Stimulated activated naive B cell treated with anti-CD40 and anti-IgM and Interleukin-4, amounts not matched to agents 10 μg/mL and 1 μg/mL and 100 μg/mL, for 72 hours (primary cell): ENCODE data around the gene ELMOD3.

Experiments
- ATAC-seq, 2 donors: fragments of 150-1000 bp; cut with Tn5 transposase; replicated peaks; 2 replicates each; pipeline ENCODE4 v1.10.0; 2021; ENCODE audit warnings: moderate library complexity in 1 of 2
- DNase-seq: peaks from one replicate; pipeline ENCODE4 v3.0.0; 2021
- H3K27ac Mint-ChIP-seq: one replicate; pipeline ENCODE4 v1.8.0; 2022; ENCODE audit warnings: mild to moderate bottlenecking, mixed read lengths
- H3K27me3 Mint-ChIP-seq, 2 donors: one replicate each; pipeline ENCODE4 v1.8.0; 2022; ENCODE audit warnings: mixed read lengths in 2 of 2
- H3K36me3 Mint-ChIP-seq, 2 donors: one replicate each; pipeline ENCODE4 v1.8.0; 2022; ENCODE audit warnings: mixed read lengths in 2 of 2, mild to moderate bottlenecking in 1 of 2
- H3K4me1 Mint-ChIP-seq, 2 donors: one replicate each; pipeline ENCODE4 v1.8.0; 2022; ENCODE audit warnings: mixed read lengths in 2 of 2, mild to moderate bottlenecking in 1 of 2
- H3K4me3 Mint-ChIP-seq, 2 donors: one replicate each; pipeline ENCODE4 v1.8.0; 2022; ENCODE audit warnings: mild to moderate bottlenecking in 2 of 2, mixed read lengths in 2 of 2, moderate library complexity in 1 of 2
- H3K9me3 Mint-ChIP-seq, 2 donors: one replicate each; pipeline ENCODE4 v1.8.0; 2022; ENCODE audit warnings: mixed read lengths in 2 of 2, mild to moderate bottlenecking in 1 of 2

The ELMOD3 gene

DNA sequence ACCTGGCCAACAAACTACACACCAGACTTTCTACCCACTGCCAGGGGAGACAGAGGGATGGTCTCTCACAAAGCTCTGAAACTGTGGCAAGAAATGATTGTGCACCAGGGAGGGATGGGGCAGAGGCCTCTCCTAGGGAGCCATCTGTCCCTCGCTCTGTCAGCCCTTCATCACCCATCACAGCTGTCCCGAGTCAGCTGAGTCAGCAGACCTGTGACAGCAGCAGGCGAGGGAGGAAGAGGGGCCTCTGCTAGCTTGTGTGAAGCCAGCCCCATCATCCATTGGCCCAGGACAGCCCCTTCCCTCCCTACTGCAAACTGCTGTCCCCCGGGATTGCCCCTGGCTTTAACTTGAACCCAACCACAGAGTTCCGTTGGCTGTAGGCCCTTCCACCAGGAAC is 69.0 kb downstream of the ELMOD3 start:
- Mint-ChIP-seq H3K36me3 (no peaks in the 10 kb centered on the region), H3K27ac (peak overlapping the region; percentile 47), H3K27me3 (no peaks in the 10 kb centered on the region), H3K4me1 (peaks cover 17 to 28% of the 10 kb centered on the region in 2 donors), H3K4me3 (no peak overlapping the region), H3K9me3 (no peaks in the 10 kb centered on the region)
- no peak for ATAC-seq
- DNase-seq: no peak

DNA sequence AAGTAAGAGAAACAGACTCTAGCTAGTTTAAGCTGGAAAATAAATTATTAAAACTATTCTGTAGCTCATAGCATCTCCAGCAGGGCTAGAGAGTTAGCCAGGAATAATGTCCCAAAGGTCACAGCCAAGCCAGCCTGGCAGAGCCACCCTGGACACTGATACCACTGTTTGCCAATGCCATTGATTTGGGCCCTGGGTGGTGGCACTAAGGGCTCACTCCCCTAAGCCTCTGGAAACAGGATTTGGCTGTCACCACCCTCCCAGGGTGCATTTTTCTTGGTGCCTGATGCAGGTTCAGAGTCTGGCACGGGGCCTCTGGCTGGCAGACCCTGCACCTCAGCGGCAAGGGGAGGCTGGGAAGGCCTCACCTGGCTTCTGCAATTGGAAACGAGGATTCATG is 71.0 kb downstream of the ELMOD3 start:
- DNase-seq (no peak), ATAC-seq (no peak)
- Mint-ChIP-seq H3K4me1 (peaks cover 12 to 21% of the 10 kb centered on the region in 2 donors), H3K36me3 (no peaks in the 10 kb centered on the region), H3K27me3 (no peaks in the 10 kb centered on the region), H3K4me3 (no peak overlapping the region), H3K9me3 (no peaks in the 10 kb centered on the region), H3K27ac (no peak overlapping the region)

DNA sequence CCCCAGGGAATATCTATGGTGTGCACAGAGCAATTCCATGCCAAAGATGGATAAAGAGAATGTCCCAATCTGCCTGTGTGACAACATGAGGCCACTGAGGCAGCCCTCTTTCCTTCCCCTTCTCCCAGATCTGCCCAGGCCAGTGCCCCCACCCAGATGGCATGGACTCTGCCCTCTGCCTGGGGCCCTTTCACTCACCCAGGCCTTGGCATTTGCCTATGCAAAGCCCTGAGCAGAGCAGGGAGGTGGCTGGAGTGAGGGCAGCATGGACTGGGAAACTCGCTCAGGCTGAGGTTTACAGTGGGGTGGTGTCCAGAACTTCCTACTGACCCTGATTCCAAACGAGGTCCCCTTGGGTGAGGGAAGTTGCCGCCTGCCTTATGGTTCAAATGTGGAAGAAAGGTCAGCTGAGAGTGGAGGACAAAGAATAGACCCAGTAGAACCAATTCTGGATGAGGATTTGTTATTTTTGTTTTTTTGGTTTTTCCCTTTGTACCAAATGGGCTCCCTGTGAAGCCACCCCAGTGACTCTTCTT is 72.8 kb downstream of the ELMOD3 start:
- Mint-ChIP-seq H3K36me3 (no peaks in the 10 kb centered on the region), H3K4me1 (peaks cover 8 to 11% of the 10 kb centered on the region in 2 donors), H3K4me3 (no peak overlapping the region), H3K27me3 (no peaks in the 10 kb centered on the region), H3K27ac (no peak overlapping the region), H3K9me3 (no peaks in the 10 kb centered on the region)
- DNase-seq (no peak), ATAC-seq (no peak)

DNA sequence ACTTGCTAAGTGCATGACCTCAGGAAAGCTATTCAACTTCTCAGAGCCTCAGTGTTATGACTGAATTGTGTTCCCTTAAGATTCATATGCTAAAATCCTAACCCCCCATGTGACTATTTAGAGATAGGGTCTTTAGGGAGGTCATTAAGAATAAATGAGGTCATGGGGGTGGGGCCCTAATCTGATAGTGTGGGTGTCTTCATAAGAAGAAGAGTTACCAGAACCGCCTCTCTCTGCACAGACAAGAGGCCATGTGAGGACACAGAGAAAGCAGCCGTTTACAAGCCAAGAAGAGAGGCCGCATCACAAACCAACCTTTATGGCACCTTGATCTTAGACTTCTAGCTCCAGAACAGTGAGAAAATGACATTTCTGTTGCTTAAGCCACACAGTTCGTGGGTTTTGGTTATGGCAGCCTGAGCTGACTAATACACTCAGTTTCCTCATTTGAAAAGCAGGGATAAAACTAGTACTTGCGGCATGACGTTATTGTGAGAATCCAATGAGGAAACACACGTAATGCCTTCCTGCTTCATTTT is 73.8 kb downstream of the ELMOD3 start:
- H3K27ac Mint-ChIP-seq: no peak overlapping the region
- no peaks in the 10 kb centered on the region for H3K9me3 Mint-ChIP-seq
- H3K36me3 Mint-ChIP-seq: no peaks in the 10 kb centered on the region
- ATAC-seq: no peak
- H3K4me3 Mint-ChIP-seq: no peak overlapping the region
- no peaks in the 10 kb centered on the region for H3K27me3 Mint-ChIP-seq
- DNase-seq: no peak
- peaks cover 8 to 11% of the 10 kb centered on the region in 2 donors for H3K4me1 Mint-ChIP-seq

DNA sequence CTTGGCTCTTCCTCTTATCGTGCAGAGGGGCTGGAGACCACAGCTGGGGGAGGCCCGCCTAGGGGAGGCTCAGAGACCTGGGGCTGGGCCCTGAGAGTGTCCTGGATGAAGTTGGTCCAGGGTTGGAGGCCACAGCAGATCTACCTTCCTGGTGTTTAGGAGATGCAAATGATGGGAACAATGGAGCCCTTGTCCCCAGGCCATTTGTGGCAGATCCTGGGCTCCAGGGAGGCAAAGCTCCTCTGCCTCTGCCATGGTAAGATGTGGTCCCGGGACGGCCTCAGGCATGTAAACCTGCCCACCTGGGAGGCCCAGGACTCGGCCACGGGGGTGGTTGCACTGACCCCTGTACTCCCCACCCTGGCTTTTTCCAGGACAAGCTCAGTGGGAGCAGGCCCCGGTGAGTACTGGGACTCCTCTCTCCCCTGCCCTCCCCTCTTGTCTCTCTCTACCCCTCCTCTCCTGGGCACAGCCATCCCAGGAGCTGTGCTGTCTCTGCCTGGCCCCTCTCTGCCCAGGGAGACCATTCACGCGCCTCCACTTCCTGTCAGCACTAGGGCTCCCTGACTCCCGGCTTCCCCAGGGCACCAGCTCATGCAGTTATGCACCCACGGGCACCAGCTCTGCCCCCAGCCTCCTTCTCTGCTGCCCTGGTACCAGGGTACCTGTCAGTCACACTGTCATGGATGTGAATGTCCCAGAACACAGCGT is 74.8 kb downstream of the ELMOD3 start:
- no peaks in the 10 kb centered on the region for H3K9me3 Mint-ChIP-seq
- DNase-seq (no peak), ATAC-seq (no peak)
- peaks cover 1 to 5% of the 10 kb centered on the region in 2 donors for H3K4me1 Mint-ChIP-seq
- H3K27ac Mint-ChIP-seq: no peak overlapping the region
- no peak overlapping the region for H3K4me3 Mint-ChIP-seq
- no peaks in the 10 kb centered on the region for H3K27me3 Mint-ChIP-seq
- no peaks in the 10 kb centered on the region for H3K36me3 Mint-ChIP-seq

DNA sequence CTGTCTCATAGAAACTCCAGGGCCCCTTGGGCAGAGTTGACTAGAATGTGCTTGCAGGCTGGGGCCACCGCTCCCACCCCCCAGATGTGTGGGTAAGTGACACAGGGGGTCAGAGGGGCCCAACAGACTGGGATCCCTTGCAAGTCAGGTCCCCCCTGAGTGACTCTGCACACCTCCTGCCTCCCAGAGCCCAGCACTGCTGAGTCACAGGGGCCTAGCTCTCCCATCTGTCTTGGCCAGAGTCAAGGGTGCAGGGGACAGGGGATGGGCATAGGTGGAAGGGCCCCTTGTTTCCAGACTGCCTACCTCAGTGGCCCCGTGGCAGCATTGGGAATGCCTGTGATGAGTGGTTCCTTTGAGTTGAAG is 75.3 kb downstream of the ELMOD3 start:
- no peak overlapping the region for H3K27ac Mint-ChIP-seq
- H3K4me1 Mint-ChIP-seq: peaks cover 1 to 10% of the 10 kb centered on the region in 2 donors
- H3K27me3 Mint-ChIP-seq: no peaks in the 10 kb centered on the region
- ATAC-seq: no peak
- no peak for DNase-seq
- no peaks in the 10 kb centered on the region for H3K36me3 Mint-ChIP-seq
- H3K4me3 Mint-ChIP-seq: no peak overlapping the region
- H3K9me3 Mint-ChIP-seq: no peaks in the 10 kb centered on the region

DNA sequence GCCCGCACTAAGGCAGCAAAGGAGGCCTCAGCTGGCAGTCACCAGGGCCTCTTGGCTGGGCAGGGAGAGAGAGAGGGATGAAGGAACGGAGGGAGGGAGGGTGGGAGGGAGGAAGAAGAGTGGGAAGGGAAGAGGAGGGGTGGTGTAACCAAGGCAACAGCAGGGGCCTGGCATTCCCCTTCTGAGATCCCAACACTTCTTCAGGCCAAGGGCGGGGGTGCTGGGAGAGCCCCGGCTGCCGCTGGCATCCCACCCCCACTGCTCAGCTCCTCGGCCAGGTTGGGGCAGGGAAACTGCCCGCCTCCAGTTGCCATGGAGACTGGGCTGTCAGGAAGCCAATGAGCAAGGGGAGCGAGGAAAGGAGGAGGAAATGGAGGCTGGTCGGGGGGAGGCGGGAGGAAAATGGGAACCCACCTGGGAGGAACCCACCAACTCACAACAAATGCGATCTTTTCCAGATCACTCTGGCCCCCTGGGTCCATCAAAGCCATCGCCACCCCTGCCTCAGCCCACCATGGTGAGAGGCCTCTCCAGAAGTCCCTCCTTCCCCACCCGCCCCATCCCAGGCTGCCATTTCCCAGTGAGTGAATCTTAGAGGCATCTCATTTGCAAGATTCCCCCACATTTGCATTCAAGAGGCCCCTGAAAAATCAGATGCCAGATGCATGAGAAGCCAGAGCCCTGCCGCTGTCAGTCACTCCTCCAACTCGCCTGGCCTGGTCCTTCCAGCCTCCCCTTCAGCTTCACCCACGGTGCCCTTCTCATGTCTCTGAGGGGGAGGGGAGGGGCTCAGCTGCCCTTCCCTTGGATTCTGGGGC is 76.4 kb downstream of the ELMOD3 start:
- H3K36me3 Mint-ChIP-seq: no peaks in the 10 kb centered on the region
- ATAC-seq (no peak), DNase-seq (no peak)
- H3K27ac Mint-ChIP-seq: no peak overlapping the region
- H3K9me3 Mint-ChIP-seq: no peaks in the 10 kb centered on the region
- H3K27me3 Mint-ChIP-seq: no peaks in the 10 kb centered on the region
- H3K4me3 Mint-ChIP-seq: no peak overlapping the region
- H3K4me1 Mint-ChIP-seq: peaks cover 11 to 20% of the 10 kb centered on the region in 2 donors

DNA sequence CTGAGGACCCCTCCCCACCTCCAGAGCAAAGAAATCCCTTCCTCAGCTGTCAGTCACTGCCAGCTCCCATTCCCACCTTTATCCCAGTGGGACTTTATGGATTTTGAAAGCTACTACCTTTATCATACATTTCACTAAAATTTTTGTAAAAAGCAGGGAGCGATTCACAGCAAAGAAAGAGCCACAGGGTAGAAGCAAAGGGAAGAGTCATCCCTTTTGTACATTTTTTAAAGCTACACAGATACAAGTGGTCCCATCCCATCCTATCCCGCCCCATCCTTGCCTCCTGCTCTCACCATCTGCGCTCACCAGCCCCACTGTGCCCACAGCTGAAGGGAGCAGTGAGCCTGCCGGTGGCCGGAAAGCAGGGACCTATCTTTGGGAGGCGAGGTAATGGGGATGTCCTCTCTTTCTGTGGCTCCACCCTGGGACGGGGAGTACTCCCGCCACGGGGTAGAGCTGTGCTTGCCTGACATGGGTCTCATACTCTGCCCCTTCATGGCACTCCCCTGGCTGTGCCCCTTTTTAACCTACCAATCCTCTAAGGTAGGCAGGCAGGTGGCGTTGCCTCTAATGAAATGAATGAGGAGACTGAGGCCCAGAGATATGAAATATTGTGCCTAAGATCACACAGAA is 77.1 kb downstream of the ELMOD3 start:
- Mint-ChIP-seq H3K36me3 (no peaks in the 10 kb centered on the region), H3K4me3 (no peak overlapping the region), H3K27me3 (no peaks in the 10 kb centered on the region), H3K27ac (no peak overlapping the region), H3K4me1 (peaks cover 17 to 28% of the 10 kb centered on the region in 2 donors), H3K9me3 (no peaks in the 10 kb centered on the region)
- no peak for DNase-seq
- ATAC-seq: no peak

DNA sequence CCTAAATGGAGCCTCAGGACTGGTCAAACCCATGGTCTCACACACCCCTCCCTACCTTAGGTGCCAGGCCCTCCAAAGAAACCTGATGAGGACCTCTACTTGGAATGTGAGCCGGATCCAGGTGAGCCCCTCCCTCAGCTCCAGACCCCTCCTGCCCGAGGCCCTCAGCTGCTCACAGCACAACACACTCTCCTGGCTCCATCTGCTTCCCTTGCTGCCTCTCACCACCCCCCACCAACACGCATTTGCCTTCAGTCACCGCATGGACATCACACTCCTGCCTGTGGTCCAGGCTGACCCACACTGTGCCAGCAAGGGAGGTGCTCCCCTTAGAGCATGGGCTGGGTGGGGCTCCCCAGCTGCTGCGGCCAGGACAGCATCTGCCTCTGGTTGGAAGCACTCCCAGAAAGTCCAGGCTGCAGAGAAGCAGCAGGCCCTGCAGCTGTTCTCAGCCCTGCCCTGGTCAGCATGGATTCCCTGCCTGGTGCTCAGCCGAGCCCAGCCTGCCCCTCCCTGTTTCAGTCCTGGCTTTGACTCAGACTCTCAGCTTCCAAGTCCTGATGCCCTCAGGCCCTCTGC is 79.0 kb downstream of the ELMOD3 start:
- Mint-ChIP-seq H3K9me3 (no peaks in the 10 kb centered on the region), H3K27ac (no peak overlapping the region), H3K4me3 (no peak overlapping the region), H3K36me3 (no peaks in the 10 kb centered on the region), H3K4me1 (peaks cover 28 to 45% of the 10 kb centered on the region in 2 donors), H3K27me3 (no peaks in the 10 kb centered on the region)
- DNase-seq (no peak), ATAC-seq (no peak)

DNA sequence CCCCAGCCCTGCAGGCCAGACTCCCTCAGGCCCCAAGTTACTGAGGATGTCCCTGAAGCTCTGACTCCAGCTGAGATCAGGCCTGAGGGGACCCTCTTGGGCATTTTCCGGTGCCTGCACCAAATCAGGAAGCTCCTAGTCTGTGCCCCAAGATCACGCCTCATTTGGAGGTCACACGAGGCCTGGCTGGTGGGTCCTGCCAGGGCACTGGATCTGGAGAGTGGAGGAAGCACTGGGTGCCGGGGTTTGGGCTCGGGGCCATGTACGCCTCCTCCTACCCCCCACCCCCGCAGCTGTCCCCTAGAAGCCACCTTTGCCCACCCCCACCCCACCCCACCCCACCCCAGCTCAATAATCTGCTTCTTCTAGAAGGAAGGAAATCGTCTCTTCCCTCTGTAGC is 80.1 kb downstream of the ELMOD3 start:
- no peak for DNase-seq

DNA sequence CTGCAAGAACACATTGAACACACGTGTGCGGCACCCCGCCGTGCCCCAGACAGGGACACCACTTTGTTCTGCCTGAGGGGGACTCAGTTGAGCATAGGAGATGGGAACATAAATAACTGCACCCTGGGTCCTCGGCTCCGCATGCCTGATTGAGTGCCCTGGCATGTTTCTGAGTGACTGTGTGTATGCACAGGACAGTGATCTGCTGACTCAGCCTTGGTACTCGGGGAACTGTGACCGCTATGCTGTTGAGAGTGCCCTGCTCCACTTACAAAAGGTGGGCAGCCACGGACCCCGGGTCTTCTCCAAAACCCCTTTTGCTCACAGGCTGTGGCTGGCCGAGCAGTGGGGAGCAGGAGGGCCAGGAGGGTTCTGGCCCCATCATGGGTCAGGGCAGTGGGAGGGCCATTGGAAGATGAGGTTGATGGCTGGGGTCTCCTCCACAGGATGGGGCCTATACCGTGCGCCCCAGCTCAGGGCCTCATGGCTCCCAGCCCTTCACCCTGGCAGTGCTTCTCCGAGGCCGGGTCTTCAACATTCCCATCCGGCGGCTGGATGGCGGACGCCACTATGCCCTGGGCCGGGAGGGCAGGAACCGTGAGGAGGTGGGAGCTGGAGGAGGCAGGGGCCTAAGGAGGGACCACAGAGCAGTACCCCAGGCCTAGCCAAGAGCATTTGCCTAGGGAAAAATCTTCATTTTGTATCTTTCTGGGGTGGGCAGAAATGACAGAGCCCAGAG is 80.8 kb downstream of the ELMOD3 start:
- H3K4me1 Mint-ChIP-seq: peaks cover 28 to 46% of the 10 kb centered on the region in 2 donors
- ATAC-seq: peak in 1 of 2 donors; percentile 11
- no peak for DNase-seq
- no peaks in the 10 kb centered on the region for H3K36me3 Mint-ChIP-seq
- no peak overlapping the region for H3K4me3 Mint-ChIP-seq
- H3K9me3 Mint-ChIP-seq: no peaks in the 10 kb centered on the region
- peak overlapping the region; percentile 9 for H3K27ac Mint-ChIP-seq
- H3K27me3 Mint-ChIP-seq: no peaks in the 10 kb centered on the region

More for the DNA sequence above, 80.1 kb downstream of the ELMOD3 start:
- Mint-ChIP-seq H3K36me3 (no peaks in the 10 kb centered on the region), H3K27ac (no peak overlapping the region), H3K27me3 (no peaks in the 10 kb centered on the region), H3K9me3 (no peaks in the 10 kb centered on the region), H3K4me1 (peaks cover 28 to 47% of the 10 kb centered on the region in 2 donors), H3K4me3 (no peak overlapping the region)
- ATAC-seq: no peak

DNA sequence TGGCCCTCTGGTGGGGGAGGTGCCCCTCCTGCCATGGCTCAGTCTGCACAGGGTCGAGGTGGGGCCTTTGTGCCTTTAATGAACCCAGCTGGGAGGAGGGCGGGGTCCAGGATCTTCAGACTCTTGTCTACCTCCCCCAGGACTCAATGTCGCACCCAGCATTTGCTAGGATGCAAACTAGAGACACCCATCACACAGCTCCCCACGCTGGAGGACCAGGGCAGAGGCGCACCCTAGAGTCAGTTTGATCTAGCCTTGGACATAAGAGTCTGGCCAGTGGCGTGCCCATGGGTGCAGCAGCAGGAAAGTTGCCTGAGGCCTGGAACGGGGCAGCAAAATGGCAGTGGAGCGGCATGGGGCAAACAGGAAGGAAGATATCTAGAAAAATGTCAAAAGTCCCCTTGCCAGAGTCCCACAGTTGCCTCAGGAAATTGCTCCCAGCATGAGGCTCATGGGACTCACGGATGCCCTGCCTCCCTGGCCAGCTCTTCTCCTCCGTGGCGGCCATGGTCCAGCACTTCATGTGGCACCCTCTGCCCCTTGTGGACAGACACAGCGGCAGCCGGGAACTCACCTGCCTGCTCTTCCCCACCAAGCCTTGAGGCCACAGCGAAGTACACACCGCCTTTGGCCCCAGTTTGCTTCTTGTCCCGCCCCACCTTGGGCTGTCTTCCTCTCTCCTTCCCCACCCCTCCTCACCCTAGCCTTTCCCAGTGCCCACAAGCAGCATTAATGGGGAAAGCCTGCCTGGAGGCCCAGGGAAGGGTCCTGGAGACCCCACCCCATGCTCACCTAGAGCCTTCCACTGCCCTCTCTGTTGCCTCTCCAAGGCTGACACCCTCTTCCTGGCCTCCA is 81.6 kb downstream of the ELMOD3 start:
- ATAC-seq (no peak), DNase-seq (no peak)
- Mint-ChIP-seq H3K36me3 (no peaks in the 10 kb centered on the region), H3K9me3 (no peaks in the 10 kb centered on the region), H3K27ac (peak overlapping the region; percentile 97), H3K27me3 (no peaks in the 10 kb centered on the region), H3K4me1 (peaks cover 28 to 46% of the 10 kb centered on the region in 2 donors), H3K4me3 (peak overlapping the region; percentile 11 to 26)
